GM12873 (cell line): Measurements from ENCODE around the gene SYNDIG1.

Experiments
- CTCF ChIP-seq: IDR thresholded peaks from 2 replicates; pipeline ENCODE4 v1.5.1; 2012; ENCODE audit warnings: low read depth, mild to moderate bottlenecking, moderate library complexity, low read length, control low read depth; ENCODE audit not compliant: insufficient read depth; ENCODE audit errors: missing control alignments

Gene SYNDIG1

GRCh38 chr20:24529369-24529719, 59.9 kb downstream of the SYNDIG1 start:
- TF ChIP-seq CTCF = no peak

GRCh38 chr20:24530131-24530680, 60.8 kb downstream of the SYNDIG1 start:
- no peak for TF ChIP-seq CTCF

GRCh38 chr20:24531202-24531601, 61.8 kb downstream of the SYNDIG1 start:
- no peak for TF ChIP-seq CTCF

- TF ChIP-seq CTCF = no peak
Measured at GRCh38 chr20:24531631-24532419, 62.4 kb downstream of the SYNDIG1 start.

- TF ChIP-seq CTCF = peak; percentile 28
Measured at GRCh38 chr20:24533449-24533848, 64.0 kb downstream of the SYNDIG1 start.

- TF ChIP-seq CTCF = no peak
Measured at GRCh38 chr20:24534282-24534681, 64.9 kb downstream of the SYNDIG1 start.

GRCh38 chr20:24535941-24536730, 66.7 kb downstream of the SYNDIG1 start:
- no peak for TF ChIP-seq CTCF
